KMS-11 (cell line): ENCODE measurements around the gene APOM.

Experiments
- H2AFZ ChIP-seq: fragments of 200-600 bp; sonication (generic); 2 replicates; pipeline ENCODE4 v1.6.1; 2016; ENCODE audit warnings: antibody characterized with exemption, mixed run types, low read depth
- H3K27ac ChIP-seq: fragments of 200-600 bp; sonication (generic); 2 replicates; pipeline ENCODE4 v1.6.1; 2016; ENCODE audit warnings: mild to moderate bottlenecking, mixed run types
- H3K27me3 ChIP-seq: fragments of 200-600 bp; sonication (generic); 2 replicates; pipeline ENCODE4 v1.6.1; 2017; ENCODE audit warnings: mild to moderate bottlenecking, low read depth, mixed run types, moderate library complexity; ENCODE audit not compliant: insufficient read depth
- H3K36me3 ChIP-seq: fragments of 200-600 bp; sonication (generic); 2 replicates; pipeline ENCODE4 v1.6.1; 2017; ENCODE audit warnings: mild to moderate bottlenecking, mixed run types; ENCODE audit not compliant: insufficient read depth
- H3K4me1 ChIP-seq: fragments of 200-600 bp; sonication (generic); 2 replicates; pipeline ENCODE4 v1.6.1; 2016; ENCODE audit warnings: mild to moderate bottlenecking, low read depth, mixed run types; ENCODE audit not compliant: poor library complexity, severe bottlenecking
- H3K4me2 ChIP-seq: fragments of 200-600 bp; sonication (generic); 2 replicates; pipeline ENCODE4 v1.7.0; 2016; ENCODE audit warnings: mild to moderate bottlenecking, mixed run types
- H3K4me3 ChIP-seq: fragments of 200-600 bp; sonication (generic); IDR thresholded peaks from 2 replicates; pipeline ENCODE4 v1.6.1; 2017; ENCODE audit warnings: low read depth, low read length, mixed read lengths; ENCODE audit not compliant: insufficient read depth
- H3K79me2 ChIP-seq: fragments of 200-600 bp; sonication (generic); 2 replicates; pipeline ENCODE4 v1.6.1; 2016; ENCODE audit warnings: low read depth, mixed run types; ENCODE audit not compliant: insufficient read depth
- H3K9ac ChIP-seq: fragments of 200-600 bp; sonication (generic); 2 replicates; pipeline ENCODE4 v1.6.1; 2016; ENCODE audit warnings: mild to moderate bottlenecking, mixed run types
- H4K20me1 ChIP-seq: fragments of 200-600 bp; sonication (generic); 2 replicates; pipeline ENCODE4 v1.6.1; 2016; ENCODE audit warnings: mild to moderate bottlenecking, mixed run types; ENCODE audit not compliant: insufficient read depth
- TF ChIP-seq, protein P1 (sequence below): fragments of 200-600 bp; sonication (generic); conservative IDR thresholded peaks from 2 replicates; pipeline ENCODE4 v1.6.1; 2017; ENCODE audit warnings: low read depth, mild to moderate bottlenecking, antibody characterized with exemption, low read length, moderate library complexity, mixed read lengths

The APOM gene

DNA sequence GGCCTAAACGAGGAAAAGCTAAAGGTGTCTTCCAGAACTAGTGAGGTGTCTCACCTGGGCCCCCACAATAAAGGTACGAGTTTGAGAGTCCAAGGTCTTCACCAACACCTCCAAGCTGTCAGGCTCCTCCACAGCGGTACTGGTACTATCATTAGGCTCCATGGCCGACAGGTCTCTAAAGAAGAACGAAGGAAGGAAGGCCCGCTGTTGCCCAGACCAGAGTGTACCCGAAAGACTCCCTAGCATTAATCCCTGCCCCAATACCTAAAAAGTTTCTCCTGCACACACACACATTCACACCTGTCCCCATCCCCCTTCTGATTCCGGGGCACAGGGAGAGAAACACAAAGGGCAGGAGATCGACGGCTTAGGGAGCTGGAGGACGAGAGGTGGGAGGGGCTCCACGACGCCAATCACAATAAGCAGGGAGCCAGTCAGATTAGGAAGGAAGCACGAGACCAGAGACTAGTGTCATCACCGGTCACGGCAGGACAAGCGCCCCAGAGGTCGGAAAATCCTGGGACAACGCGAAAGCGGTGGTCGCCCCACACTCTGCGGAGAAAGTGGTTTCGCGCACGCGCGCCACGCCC, 4.0 kb upstream of the APOM start:
- no peaks in the 10 kb centered on the region for H4K20me1 ChIP-seq
- peaks cover 23% of the 10 kb centered on the region for H3K79me2 ChIP-seq

DNA sequence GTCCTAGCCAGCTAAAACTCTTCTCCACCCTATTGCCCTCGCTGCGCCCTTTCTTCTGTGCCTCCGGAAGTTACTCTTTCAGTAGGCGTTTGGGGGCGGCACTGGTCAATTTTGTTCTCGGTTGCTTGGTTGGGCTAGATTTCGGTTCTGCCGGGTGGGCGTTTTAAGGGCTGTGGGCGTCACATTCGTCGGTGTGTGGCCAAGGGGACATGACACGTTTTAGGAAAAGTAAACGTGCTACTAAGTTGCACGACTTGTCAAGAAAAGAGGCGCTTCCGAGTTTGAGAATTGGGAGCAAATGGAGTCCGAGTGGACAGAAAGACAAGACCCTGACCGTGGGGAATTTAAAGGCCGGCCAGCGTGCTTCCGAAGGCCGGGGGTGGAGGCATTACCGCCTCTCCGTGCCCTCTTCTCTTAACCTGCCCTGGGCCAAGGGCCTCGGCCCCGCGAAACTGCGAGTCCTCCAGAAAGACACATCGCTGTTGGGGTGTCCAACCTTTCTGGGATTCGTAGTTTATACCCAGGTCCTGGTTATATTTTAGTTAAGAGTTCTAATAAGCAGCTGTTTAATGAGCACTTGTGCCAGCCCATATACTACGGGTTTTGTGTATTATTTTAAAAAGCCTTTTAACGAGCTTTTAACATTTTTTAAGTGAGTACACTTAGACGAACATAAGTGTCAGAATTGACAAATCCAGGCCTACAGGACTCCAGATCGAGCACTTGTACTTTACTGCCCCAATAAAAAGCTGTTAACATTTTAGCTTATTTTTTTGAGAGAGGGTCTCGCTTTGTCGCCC, 2.6 kb upstream of the APOM start:
- Histone ChIP-seq H3K4me3 (no peak overlapping the region), H3K4me2 (peak overlapping the region; percentile 63), H3K4me1 (peaks cover 15% of the 10 kb centered on the region), H2AFZ (peak overlapping the region; percentile 72), H3K36me3 (no peaks in the 10 kb centered on the region; the same call in 1 of the 2 replicates), H3K27ac (peak overlapping the region; percentile 75), H3K27me3 (no peaks in the 10 kb centered on the region), H3K9ac (peak overlapping the region; percentile 73; the same call in 1 of the 2 replicates), H3K79me2 (peaks cover 23% of the 10 kb centered on the region), H4K20me1 (no peaks in the 10 kb centered on the region)
- TF ChIP-seq, protein P1, sequence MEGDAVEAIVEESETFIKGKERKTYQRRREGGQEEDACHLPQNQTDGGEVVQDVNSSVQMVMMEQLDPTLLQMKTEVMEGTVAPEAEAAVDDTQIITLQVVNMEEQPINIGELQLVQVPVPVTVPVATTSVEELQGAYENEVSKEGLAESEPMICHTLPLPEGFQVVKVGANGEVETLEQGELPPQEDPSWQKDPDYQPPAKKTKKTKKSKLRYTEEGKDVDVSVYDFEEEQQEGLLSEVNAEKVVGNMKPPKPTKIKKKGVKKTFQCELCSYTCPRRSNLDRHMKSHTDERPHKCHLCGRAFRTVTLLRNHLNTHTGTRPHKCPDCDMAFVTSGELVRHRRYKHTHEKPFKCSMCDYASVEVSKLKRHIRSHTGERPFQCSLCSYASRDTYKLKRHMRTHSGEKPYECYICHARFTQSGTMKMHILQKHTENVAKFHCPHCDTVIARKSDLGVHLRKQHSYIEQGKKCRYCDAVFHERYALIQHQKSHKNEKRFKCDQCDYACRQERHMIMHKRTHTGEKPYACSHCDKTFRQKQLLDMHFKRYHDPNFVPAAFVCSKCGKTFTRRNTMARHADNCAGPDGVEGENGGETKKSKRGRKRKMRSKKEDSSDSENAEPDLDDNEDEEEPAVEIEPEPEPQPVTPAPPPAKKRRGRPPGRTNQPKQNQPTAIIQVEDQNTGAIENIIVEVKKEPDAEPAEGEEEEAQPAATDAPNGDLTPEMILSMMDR: peak; percentile 32

More for the DNA sequence above, 4.0 kb upstream of the APOM start:
- Histone ChIP-seq H3K27me3 (no peaks in the 10 kb centered on the region), H3K27ac (peak overlapping the region; percentile 75; the same call in 1 of the 2 replicates), H3K9ac (peak overlapping the region; percentile 73; the same call in 1 of the 2 replicates), H2AFZ (peak overlapping the region; percentile 72; the same call in 1 of the 2 replicates), H3K4me1 (peaks cover 15% of the 10 kb centered on the region), H3K36me3 (peaks cover 3% of the 10 kb centered on the region; the same call in 1 of the 2 replicates), H3K4me3 (peak overlapping the region; percentile 37), H3K4me2 (peak overlapping the region; percentile 63)
- TF ChIP-seq, protein P1: no peak

DNA sequence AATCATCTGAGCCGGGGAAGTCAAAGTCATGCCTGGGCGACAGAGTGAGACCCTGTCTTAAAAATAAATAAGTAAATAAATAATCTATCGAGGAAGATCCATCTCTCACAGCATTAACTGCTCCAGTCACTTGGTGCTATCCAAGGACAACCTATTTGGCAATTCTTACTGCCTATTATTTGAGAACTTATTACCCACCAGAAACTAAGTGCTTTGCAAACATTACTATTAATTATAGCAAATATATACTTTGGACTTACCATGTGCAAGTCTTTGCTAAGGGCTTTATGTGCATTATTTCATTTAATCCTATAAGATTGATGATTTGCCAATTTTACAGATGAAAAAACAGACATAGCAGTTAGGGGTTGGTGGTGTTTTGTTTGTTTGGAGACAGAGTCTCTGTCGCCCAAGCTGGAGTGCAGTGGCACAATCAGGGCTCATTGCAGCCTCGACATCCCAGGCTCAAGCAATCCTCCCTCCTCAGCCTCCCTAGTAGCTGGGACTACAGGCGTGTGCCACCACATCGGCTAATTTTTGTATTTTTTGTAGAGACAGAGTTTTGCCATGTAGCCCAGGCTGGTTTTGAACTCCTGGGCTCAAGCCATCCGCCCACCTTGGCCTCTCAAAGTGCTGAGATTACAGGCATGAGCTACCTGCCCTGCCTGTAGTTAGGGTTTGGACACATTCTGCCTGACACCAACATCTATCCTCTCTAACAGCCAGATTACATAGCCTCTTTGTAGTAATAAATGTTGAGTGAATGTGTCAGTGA, 933 bp upstream of the APOM start:
- TF ChIP-seq, protein P1: no peak
- Histone ChIP-seq H3K4me2 (no peak overlapping the region), H2AFZ (no peak overlapping the region), H3K4me1 (peaks cover 24% of the 10 kb centered on the region), H3K79me2 (peaks cover 30% of the 10 kb centered on the region), H3K9ac (no peak overlapping the region), H3K27me3 (no peaks in the 10 kb centered on the region), H3K4me3 (no peak overlapping the region), H4K20me1 (no peaks in the 10 kb centered on the region), H3K36me3 (no peaks in the 10 kb centered on the region), H3K27ac (no peak overlapping the region)

DNA sequence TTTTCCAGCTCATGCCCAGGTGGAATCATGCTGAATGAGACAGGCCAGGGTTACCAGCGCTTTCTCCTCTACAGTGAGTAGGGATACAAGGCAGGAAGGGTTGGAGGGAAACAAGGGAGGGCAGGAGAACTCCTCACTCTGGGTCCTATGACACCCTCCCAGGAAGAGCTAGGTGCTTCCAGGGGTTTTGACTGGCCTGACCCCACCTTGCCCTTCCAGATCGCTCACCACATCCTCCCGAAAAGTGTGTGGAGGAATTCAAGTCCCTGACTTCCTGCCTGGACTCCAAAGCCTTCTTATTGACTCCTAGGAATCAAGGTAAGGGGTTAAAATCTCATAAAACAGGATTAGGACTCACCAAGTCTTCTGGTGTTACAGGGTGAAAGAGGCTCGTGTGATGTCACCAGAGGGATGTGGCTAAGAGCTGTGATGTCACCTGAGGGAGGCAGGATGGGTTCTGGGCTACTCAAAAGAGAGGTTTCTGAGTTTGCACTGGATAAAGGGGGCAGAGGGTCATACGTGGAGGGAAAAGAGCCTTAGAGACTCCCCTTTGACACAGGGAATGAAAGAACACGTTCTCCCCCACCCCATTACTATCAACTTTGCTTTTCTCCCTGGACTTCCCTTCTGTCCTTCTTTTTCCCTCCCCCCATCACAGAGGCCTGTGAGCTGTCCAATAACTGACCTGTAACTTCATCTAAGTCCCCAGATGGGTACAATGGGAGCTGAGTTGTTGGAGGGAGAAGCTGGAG, 1.9 kb downstream of the APOM start:
- no peak overlapping the region for H3K4me3 ChIP-seq
- no peaks in the 10 kb centered on the region for H3K36me3 ChIP-seq
- no peak overlapping the region for H3K4me2 ChIP-seq
- no peaks in the 10 kb centered on the region for H4K20me1 ChIP-seq
- no peak overlapping the region for H3K9ac ChIP-seq
- peaks cover 35% of the 10 kb centered on the region for H3K4me1 ChIP-seq
- H3K79me2 ChIP-seq: peaks cover 16% of the 10 kb centered on the region
- H3K27me3 ChIP-seq: no peaks in the 10 kb centered on the region
- H2AFZ ChIP-seq: no peak overlapping the region
- TF ChIP-seq, protein P1: no peak
- H3K27ac ChIP-seq: no peak overlapping the region
